Epidermal melanocyte (primary cell): ENCODE data around the gene WDFY4.
"Not testable (repeated sequence)": the region's sequence is repeated elsewhere in the genome, so short reads cannot be mapped to it uniquely, and the experiment has no call there.

Experiments used
- DNase-seq: peaks from one replicate; pipeline ENCODE4 v3.0.0; 2011; ENCODE audit warnings: low spot score; ENCODE audit not compliant: insufficient read length

The WDFY4 gene

GRCh38 chr10:48684792-48685623, at the start of gene WDFY4:
Gene WDFY4 (plus strand): TSS chr10:48684873. CDS start chr10:48709733, 24,860 bp downstream.
- no peak for DNase-seq

- no peak for DNase-seq
These were observed 49.6 kb upstream of the WDFY4 start for GRCh38 chr10:48634984-48635557.

- DNase-seq = no peak
These were observed 48.4 kb upstream of the WDFY4 start for GRCh38 chr10:48636231-48636630.

- DNase-seq = no peak
These were observed 47.8 kb upstream of the WDFY4 start for GRCh38 chr10:48636901-48637300.

GRCh38 chr10:48638158-48638557, 46.5 kb upstream of the WDFY4 start:
- DNase-seq = no peak

- no peak for DNase-seq
These were observed 45.7 kb upstream of the WDFY4 start for GRCh38 chr10:48638739-48639527.

GRCh38 chr10:48639632-48640031, 45.0 kb upstream of the WDFY4 start:
- DNase-seq = no peak

GRCh38 chr10:48640326-48640725, 44.3 kb upstream of the WDFY4 start:
- DNase-seq = no peak

- DNase-seq = not testable (repeated sequence)
These were observed 43.5 kb upstream of the WDFY4 start for GRCh38 chr10:48641099-48641690.

- no peak for DNase-seq
These were observed 39.1 kb upstream of the WDFY4 start for GRCh38 chr10:48645600-48645999.

GRCh38 chr10:48647073-48647472, 37.6 kb upstream of the WDFY4 start:
- not testable (repeated sequence) for DNase-seq

- DNase-seq = no peak
These were observed 36.3 kb upstream of the WDFY4 start for GRCh38 chr10:48648172-48648942.

GRCh38 chr10:48649349-48649944, 35.2 kb upstream of the WDFY4 start:
- DNase-seq = no peak

- DNase-seq = no peak
These were observed 33.4 kb upstream of the WDFY4 start for GRCh38 chr10:48651293-48651692.

GRCh38 chr10:48651839-48652238, 32.8 kb upstream of the WDFY4 start:
- DNase-seq = no peak

- DNase-seq = no peak
These were observed 32.3 kb upstream of the WDFY4 start for GRCh38 chr10:48652344-48652743.

GRCh38 chr10:48653347-48653746, 31.3 kb upstream of the WDFY4 start:
- DNase-seq = no peak

GRCh38 chr10:48653944-48654698, 30.6 kb upstream of the WDFY4 start:
- DNase-seq = no peak

GRCh38 chr10:48655411-48656240, 29.0 kb upstream of the WDFY4 start:
- DNase-seq = no peak
